SK-N-SH treated with all-trans-retinoic acid at 6 μM for 48 hours (cell line): ENCODE data around the gene PIK3R1.

Experiments used
- ARNTL ChIP-seq: fragments of 450-650 bp; formaldehyde crosslinking; IDR thresholded peaks from 2 replicates; pipeline ENCODE4 v1.5.0; 2020; ENCODE audit warnings: low read depth, mild to moderate bottlenecking, moderate library complexity, borderline replicate concordance
- CSDC2 ChIP-seq: fragments of 250-450 bp; sonication (Bioruptor Pico); IDR thresholded peaks from 2 replicates; pipeline ENCODE4 v1.5.0; 2020; ENCODE audit warnings: mild to moderate bottlenecking, moderate library complexity
- RARB ChIP-seq: fragments of 250-450 bp; sonication (Bioruptor Pico); IDR thresholded peaks from 2 replicates; pipeline ENCODE4 v1.8.0; 2021; ENCODE audit warnings: mild to moderate bottlenecking, moderate library complexity
- SNAI2 ChIP-seq: fragments of 250-450 bp; sonication (Bioruptor Pico); IDR thresholded peaks from 2 replicates; pipeline ENCODE4 v1.5.0; 2020; ENCODE audit warnings: mild to moderate bottlenecking, moderate library complexity
- ZFP30 ChIP-seq: fragments of 450-650 bp; formaldehyde crosslinking; IDR thresholded peaks from 2 replicates; pipeline ENCODE4 v1.5.0; 2022; ENCODE audit warnings: mild to moderate bottlenecking, moderate library complexity
- ZNF8 ChIP-seq: fragments of 450-650 bp; formaldehyde crosslinking; IDR thresholded peaks from 2 replicates; pipeline ENCODE4 v1.5.0; 2020; ENCODE audit warnings: mild to moderate bottlenecking, moderate library complexity
- TF ChIP-seq, protein P1 (sequence below): fragments of 250-450 bp; sonication (Bioruptor Pico); IDR thresholded peaks from 2 replicates; pipeline ENCODE4 v1.8.0; 2020; ENCODE audit warnings: mild to moderate bottlenecking, moderate library complexity, borderline replicate concordance
- TF ChIP-seq, protein P2 (sequence below): fragments of 250-450 bp; sonication (Bioruptor Pico); IDR thresholded peaks from 2 replicates; pipeline ENCODE4 v1.5.1; 2021; ENCODE audit warnings: mild to moderate bottlenecking, moderate library complexity

DNA sequence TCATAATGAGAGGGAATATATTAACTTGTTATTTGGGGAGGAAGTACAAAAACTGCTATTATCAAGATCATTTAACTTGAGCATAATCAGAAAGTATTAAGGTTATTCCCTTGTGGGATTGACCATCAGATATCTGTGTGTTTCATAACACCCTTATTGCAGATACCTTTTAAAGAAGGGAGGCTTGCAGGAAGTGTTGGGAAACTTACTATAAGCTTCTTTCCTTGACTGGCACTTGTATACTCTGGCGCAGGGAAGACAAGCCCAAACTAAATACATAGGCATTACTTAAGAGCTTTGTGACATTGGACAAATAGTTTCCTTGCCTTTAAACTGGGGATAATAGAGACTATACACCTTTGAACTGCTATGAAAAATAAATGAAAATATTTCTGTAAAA is 50.9 kb downstream of the PIK3R1 start:
- TF ChIP-seq RARB (CRISPR knock-in tag) (no peak), ZNF8 (CRISPR knock-in tag) (no peak), CSDC2 (CRISPR knock-in tag) (no peak), SNAI2 (no peak), ARNTL (CRISPR knock-in tag) (no peak), ZFP30 (no peak)
- TF ChIP-seq, protein P1, sequence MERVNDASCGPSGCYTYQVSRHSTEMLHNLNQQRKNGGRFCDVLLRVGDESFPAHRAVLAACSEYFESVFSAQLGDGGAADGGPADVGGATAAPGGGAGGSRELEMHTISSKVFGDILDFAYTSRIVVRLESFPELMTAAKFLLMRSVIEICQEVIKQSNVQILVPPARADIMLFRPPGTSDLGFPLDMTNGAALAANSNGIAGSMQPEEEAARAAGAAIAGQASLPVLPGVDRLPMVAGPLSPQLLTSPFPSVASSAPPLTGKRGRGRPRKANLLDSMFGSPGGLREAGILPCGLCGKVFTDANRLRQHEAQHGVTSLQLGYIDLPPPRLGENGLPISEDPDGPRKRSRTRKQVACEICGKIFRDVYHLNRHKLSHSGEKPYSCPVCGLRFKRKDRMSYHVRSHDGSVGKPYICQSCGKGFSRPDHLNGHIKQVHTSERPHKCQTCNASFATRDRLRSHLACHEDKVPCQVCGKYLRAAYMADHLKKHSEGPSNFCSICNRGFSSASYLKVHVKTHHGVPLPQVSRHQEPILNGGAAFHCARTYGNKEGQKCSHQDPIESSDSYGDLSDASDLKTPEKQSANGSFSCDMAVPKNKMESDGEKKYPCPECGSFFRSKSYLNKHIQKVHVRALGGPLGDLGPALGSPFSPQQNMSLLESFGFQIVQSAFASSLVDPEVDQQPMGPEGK = no peak
- TF ChIP-seq, protein P2, sequence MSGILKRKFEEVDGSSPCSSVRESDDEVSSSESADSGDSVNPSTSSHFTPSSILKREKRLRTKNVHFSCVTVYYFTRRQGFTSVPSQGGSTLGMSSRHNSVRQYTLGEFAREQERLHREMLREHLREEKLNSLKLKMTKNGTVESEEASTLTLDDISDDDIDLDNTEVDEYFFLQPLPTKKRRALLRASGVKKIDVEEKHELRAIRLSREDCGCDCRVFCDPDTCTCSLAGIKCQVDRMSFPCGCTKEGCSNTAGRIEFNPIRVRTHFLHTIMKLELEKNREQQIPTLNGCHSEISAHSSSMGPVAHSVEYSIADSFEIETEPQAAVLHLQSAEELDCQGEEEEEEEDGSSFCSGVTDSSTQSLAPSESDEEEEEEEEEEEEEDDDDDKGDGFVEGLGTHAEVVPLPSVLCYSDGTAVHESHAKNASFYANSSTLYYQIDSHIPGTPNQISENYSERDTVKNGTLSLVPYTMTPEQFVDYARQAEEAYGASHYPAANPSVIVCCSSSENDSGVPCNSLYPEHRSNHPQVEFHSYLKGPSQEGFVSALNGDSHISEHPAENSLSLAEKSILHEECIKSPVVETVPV = no peak
